Adipocyte (in vitro differentiated cells): Measurements from ENCODE around the gene UMODL1.

Source experiments
- DNase-seq: peaks from one replicate; pipeline ENCODE4 v3.0.0-alpha.2; 2015; ENCODE audit warnings: low read depth
- H3K27me3 ChIP-seq: replicated peaks from 2 replicates; pipeline ENCODE4 v1.7.0; 2013; ENCODE audit warnings: mild to moderate bottlenecking, low read length, moderate library complexity; ENCODE audit not compliant: control insufficient read depth, insufficient read depth
- H3K36me3 ChIP-seq: 2 replicates; pipeline ENCODE4 v1.7.0; 2013; ENCODE audit warnings: low read length, mild to moderate bottlenecking, moderate library complexity; ENCODE audit not compliant: control insufficient read depth, insufficient read depth, severe bottlenecking
- H3K4me1 ChIP-seq: 2 replicates; pipeline ENCODE4 v1.7.0; 2013; ENCODE audit warnings: mild to moderate bottlenecking, low read length, moderate library complexity; ENCODE audit not compliant: control insufficient read depth, insufficient read depth
- H3K4me3 ChIP-seq: 2 replicates; pipeline ENCODE4 v1.7.0; 2013; ENCODE audit warnings: mild to moderate bottlenecking, low read length, moderate library complexity
- H3K9ac ChIP-seq: 2 replicates; pipeline ENCODE4 v1.7.0; 2013; ENCODE audit warnings: mild to moderate bottlenecking, low read length, moderate library complexity
- H3K9me3 ChIP-seq: 2 replicates; pipeline ENCODE4 v1.7.0; 2013; ENCODE audit warnings: mild to moderate bottlenecking, low read length, moderate library complexity; ENCODE audit not compliant: control insufficient read depth

UMODL1 gene

GRCh38 chr21:42062236-42063022 is 8.7 kb upstream of the UMODL1 start:
- no peak for DNase-seq
- H3K9ac ChIP-seq, result no peak overlapping the region
- H3K9me3 ChIP-seq, result peaks cover 3% of the 10 kb centered on the region
- peaks cover 59% of the 10 kb centered on the region for H3K27me3 ChIP-seq
- H3K4me3 ChIP-seq, result no peak overlapping the region
- H3K36me3 ChIP-seq, result no peaks in the 10 kb centered on the region
- H3K4me1 ChIP-seq, result peaks cover 4% of the 10 kb centered on the region

GRCh38 chr21:42063191-42063570 is 7.9 kb upstream of the UMODL1 start:
- Histone ChIP-seq H3K4me3 (no peak overlapping the region), H3K9me3 (peaks cover 3% of the 10 kb centered on the region)
- no peak for DNase-seq

GRCh38 chr21:42063571-42064521 is 7.3 kb upstream of the UMODL1 start:
- DNase-seq, result no peak
- no peak overlapping the region for H3K9ac ChIP-seq

More at GRCh38 chr21:42063191-42063570, 7.9 kb upstream of the UMODL1 start:
- Histone ChIP-seq H3K4me1 (no peaks in the 10 kb centered on the region), H3K27me3 (peaks cover 64% of the 10 kb centered on the region), H3K9ac (no peak overlapping the region), H3K36me3 (no peaks in the 10 kb centered on the region)

GRCh38 chr21:42066521-42066920 is 4.6 kb upstream of the UMODL1 start:
- Histone ChIP-seq H3K4me1 (no peaks in the 10 kb centered on the region), H3K9me3 (peaks cover 3% of the 10 kb centered on the region), H3K27me3 (peaks cover 65% of the 10 kb centered on the region)

More at GRCh38 chr21:42063571-42064521, 7.3 kb upstream of the UMODL1 start:
- Histone ChIP-seq H3K36me3 (no peaks in the 10 kb centered on the region), H3K27me3 (peaks cover 69% of the 10 kb centered on the region), H3K9me3 (peaks cover 3% of the 10 kb centered on the region), H3K4me3 (no peak overlapping the region), H3K4me1 (no peaks in the 10 kb centered on the region)

GRCh38 chr21:42067531-42068255 is 3.4 kb upstream of the UMODL1 start:
- H3K27me3 ChIP-seq, result peaks cover 62% of the 10 kb centered on the region
- H3K9me3 ChIP-seq, result peaks cover 3% of the 10 kb centered on the region
- no peak for DNase-seq
- no peaks in the 10 kb centered on the region for H3K4me1 ChIP-seq
- H3K9ac ChIP-seq, result no peak overlapping the region
- H3K36me3 ChIP-seq, result no peaks in the 10 kb centered on the region
- H3K4me3 ChIP-seq, result no peak overlapping the region

More at GRCh38 chr21:42066521-42066920, 4.6 kb upstream of the UMODL1 start:
- Histone ChIP-seq H3K9ac (no peak overlapping the region), H3K4me3 (no peak overlapping the region), H3K36me3 (no peaks in the 10 kb centered on the region)
- DNase-seq, result no peak

- Histone ChIP-seq H3K4me3 (no peak overlapping the region), H3K9ac (no peak overlapping the region), H3K36me3 (no peaks in the 10 kb centered on the region), H3K9me3 (peaks cover 3% of the 10 kb centered on the region), H3K27me3 (peaks cover 62% of the 10 kb centered on the region), H3K4me1 (no peaks in the 10 kb centered on the region)
- no peak for DNase-seq
Measured at GRCh38 chr21:42068256-42068545, 2.9 kb upstream of the UMODL1 start.

- Histone ChIP-seq H3K9ac (no peak overlapping the region), H3K4me1 (no peaks in the 10 kb centered on the region), H3K36me3 (no peaks in the 10 kb centered on the region), H3K4me3 (no peak overlapping the region), H3K9me3 (peaks cover 3% of the 10 kb centered on the region), H3K27me3 (peaks cover 62% of the 10 kb centered on the region)
- DNase-seq, result no peak
Measured at GRCh38 chr21:42068592-42068991, 2.5 kb upstream of the UMODL1 start.

GRCh38 chr21:42069327-42069726 is 1.8 kb upstream of the UMODL1 start:
- no peak for DNase-seq
- Histone ChIP-seq H3K4me1 (no peaks in the 10 kb centered on the region), H3K9ac (no peak overlapping the region), H3K27me3 (peaks cover 60% of the 10 kb centered on the region), H3K36me3 (no peaks in the 10 kb centered on the region), H3K9me3 (peaks cover 3% of the 10 kb centered on the region), H3K4me3 (no peak overlapping the region)

GRCh38 chr21:42069843-42070242 is 1.3 kb upstream of the UMODL1 start:
- H3K4me3 ChIP-seq, result no peak overlapping the region
- H3K4me1 ChIP-seq, result no peaks in the 10 kb centered on the region
- no peak overlapping the region for H3K9ac ChIP-seq
- H3K9me3 ChIP-seq, result peaks cover 2% of the 10 kb centered on the region
- DNase-seq, result no peak
- no peaks in the 10 kb centered on the region for H3K36me3 ChIP-seq
- peaks cover 57% of the 10 kb centered on the region for H3K27me3 ChIP-seq

- Histone ChIP-seq H3K4me3 (no peak overlapping the region), H3K4me1 (no peaks in the 10 kb centered on the region), H3K36me3 (no peaks in the 10 kb centered on the region), H3K9me3 (no peaks in the 10 kb centered on the region), H3K9ac (no peak overlapping the region), H3K27me3 (peaks cover 43% of the 10 kb centered on the region)
- no peak for DNase-seq
Measured at GRCh38 chr21:42073145-42074099, 2.3 kb downstream of the UMODL1 start.
